ENCODE data around the gene DENND2A.

The DENND2A gene

GRCh38 chr7:140685407-140686087 is 44.9 kb upstream of the DENND2A start:
- intact Hi-C loops (cut with DNase I; ENCODE audit: low total_unique reads), result no loop called here
- DNase-seq, result no peak
- H3K9me3 ChIP-seq, result no peaks in the 10 kb centered on the region
- H3K36me3 ChIP-seq, result peaks cover 33 to 95% (median 61%) of the 10 kb centered on the region in 3 donors
- TF ChIP-seq, protein P1, sequence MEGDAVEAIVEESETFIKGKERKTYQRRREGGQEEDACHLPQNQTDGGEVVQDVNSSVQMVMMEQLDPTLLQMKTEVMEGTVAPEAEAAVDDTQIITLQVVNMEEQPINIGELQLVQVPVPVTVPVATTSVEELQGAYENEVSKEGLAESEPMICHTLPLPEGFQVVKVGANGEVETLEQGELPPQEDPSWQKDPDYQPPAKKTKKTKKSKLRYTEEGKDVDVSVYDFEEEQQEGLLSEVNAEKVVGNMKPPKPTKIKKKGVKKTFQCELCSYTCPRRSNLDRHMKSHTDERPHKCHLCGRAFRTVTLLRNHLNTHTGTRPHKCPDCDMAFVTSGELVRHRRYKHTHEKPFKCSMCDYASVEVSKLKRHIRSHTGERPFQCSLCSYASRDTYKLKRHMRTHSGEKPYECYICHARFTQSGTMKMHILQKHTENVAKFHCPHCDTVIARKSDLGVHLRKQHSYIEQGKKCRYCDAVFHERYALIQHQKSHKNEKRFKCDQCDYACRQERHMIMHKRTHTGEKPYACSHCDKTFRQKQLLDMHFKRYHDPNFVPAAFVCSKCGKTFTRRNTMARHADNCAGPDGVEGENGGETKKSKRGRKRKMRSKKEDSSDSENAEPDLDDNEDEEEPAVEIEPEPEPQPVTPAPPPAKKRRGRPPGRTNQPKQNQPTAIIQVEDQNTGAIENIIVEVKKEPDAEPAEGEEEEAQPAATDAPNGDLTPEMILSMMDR (IDR thresholded peaks at IDR 0.05), result no peak
- H3K4me3 ChIP-seq, result no peak overlapping the region
- no peaks in the 10 kb centered on the region for H3K27me3 ChIP-seq
- H3K4me1 ChIP-seq, result no peaks in the 10 kb centered on the region
- no peak overlapping the region for H3K27ac ChIP-seq

DNA sequence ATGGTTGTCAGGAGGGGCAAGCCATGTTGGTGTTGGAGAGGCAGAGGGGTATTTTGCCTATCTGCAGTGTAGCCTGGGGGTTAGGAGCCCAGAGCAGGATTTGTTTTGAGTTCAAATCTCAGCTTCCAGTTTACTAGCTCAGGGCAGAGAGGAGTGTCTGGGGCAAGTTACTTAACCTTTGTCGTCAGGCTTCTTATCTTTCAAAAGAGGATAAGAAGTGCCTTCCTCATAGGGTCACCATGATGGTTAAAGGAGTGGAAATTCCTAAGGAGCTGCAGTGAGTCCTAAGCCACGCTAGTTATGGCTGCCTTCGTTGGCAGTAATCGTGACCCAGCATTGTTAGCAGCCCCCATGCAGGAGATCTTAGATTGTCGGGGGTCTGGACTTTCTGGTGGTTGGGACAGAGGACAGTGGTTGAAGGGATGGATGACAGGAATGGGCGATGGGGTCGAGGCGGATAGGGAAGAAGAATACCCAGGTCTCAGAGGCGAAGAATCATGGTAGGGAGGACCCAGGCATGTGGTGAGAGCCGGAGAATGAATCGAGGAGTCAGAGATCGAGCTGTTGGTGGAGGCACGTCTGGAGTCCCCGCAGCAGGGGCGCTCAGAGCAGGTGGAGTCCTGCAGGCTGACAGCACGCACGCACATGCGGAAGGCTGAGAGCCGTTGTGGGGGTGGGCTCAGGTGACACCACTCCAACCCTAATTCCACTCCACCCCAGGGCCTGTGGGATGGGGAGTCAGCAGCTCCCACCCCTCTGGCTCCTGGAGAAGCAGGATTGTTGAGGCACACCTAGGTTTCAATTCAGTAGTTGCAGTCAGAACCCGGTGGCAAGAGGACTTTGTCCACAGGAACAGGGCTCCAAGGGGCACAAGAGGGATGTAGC is 43.7 kb upstream of the DENND2A start:
- Histone ChIP-seq H3K27ac (no peak overlapping the region), H3K36me3 (peaks cover 33 to 94% (median 57%) of the 10 kb centered on the region in 3 donors), H3K9me3 (no peaks in the 10 kb centered on the region), H3K4me1 (no peaks in the 10 kb centered on the region), H3K4me3 (no peak overlapping the region), H3K27me3 (no peaks in the 10 kb centered on the region)
- TF ChIP-seq, protein P1 (IDR thresholded peaks at IDR 0.05), result no peak
- intact Hi-C loops (cut with DNase I; ENCODE audit: low total_unique reads), result no loop called here
- peak in 1 of 2 donors; percentile 42 for DNase-seq

GRCh38 chr7:140683657-140684056 is 43.0 kb upstream of the DENND2A start:
- H3K9me3 ChIP-seq, result no peaks in the 10 kb centered on the region
- no peak overlapping the region for H3K27ac ChIP-seq
- DNase-seq, result peak in 1 of 2 donors; percentile 12
- TF ChIP-seq, protein P1 (IDR thresholded peaks at IDR 0.05), result no peak
- no peaks in the 10 kb centered on the region for H3K27me3 ChIP-seq
- no peak overlapping the region for H3K4me3 ChIP-seq
- intact Hi-C loops (cut with DNase I; ENCODE audit: low total_unique reads), result no loop called here
- no peaks in the 10 kb centered on the region for H3K4me1 ChIP-seq
- H3K36me3 ChIP-seq, result peaks cover 33 to 94% (median 55%) of the 10 kb centered on the region in 3 donors

DNA sequence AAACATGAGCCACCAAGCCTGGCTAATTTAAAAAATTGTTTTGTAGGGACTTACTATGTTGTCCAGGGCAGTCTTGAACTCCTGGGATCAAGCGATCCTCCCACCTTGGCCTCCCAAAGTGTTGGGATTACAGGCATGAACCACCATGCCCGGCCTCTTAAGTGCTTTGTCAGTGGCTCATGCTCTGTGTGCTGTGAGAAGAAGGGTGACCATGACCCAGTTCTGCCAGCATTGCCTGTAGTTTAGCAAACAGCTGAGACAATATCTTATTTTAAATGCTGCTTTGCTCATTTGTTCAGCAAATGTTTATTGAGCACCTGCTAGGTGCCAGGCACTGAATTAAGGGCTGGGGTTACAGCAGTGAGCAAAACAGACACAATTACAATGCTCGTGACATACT is 41.2 kb upstream of the DENND2A start:
- peak in 1 of 2 donors; percentile 1 for DNase-seq

GRCh38 chr7:140680886-140681285 is 40.3 kb upstream of the DENND2A start:
- no peaks in the 10 kb centered on the region for H3K4me1 ChIP-seq
- peak in 1 of 2 donors; percentile 41 for DNase-seq
- H3K36me3 ChIP-seq, result peaks cover 22 to 91% (median 43%) of the 10 kb centered on the region in 3 donors
- H3K27ac ChIP-seq, result no peak overlapping the region
- intact Hi-C loops (cut with DNase I; ENCODE audit: low total_unique reads), result no loop called here
- H3K9me3 ChIP-seq, result no peaks in the 10 kb centered on the region
- TF ChIP-seq, protein P1 (IDR thresholded peaks at IDR 0.05), result no peak
- H3K27me3 ChIP-seq, result no peaks in the 10 kb centered on the region
- no peak overlapping the region for H3K4me3 ChIP-seq

More for the DNA sequence above, 41.2 kb upstream of the DENND2A start:
- TF ChIP-seq, protein P1 (IDR thresholded peaks at IDR 0.05), result no peak
- H3K4me1 ChIP-seq, result no peaks in the 10 kb centered on the region
- intact Hi-C loops (cut with DNase I; ENCODE audit: low total_unique reads), result no loop called here
- peaks cover 23 to 92% (median 45%) of the 10 kb centered on the region in 3 donors for H3K36me3 ChIP-seq
- H3K9me3 ChIP-seq, result no peaks in the 10 kb centered on the region
- no peaks in the 10 kb centered on the region for H3K27me3 ChIP-seq
- no peak overlapping the region for H3K4me3 ChIP-seq
- H3K27ac ChIP-seq, result no peak overlapping the region
